GM20000 (cell line): Measurements from ENCODE around the gene OR52L1.

ENCODE experiments used
- DNase-seq: peaks from one replicate; pipeline ENCODE4 v3.0.0; 2012; ENCODE audit warnings: low spot score
- TF ChIP-seq, protein P1 (sequence below): IDR thresholded peaks from 2 replicates; pipeline ENCODE4 v1.5.1; 2012; ENCODE audit warnings: mild to moderate bottlenecking, control low read depth; ENCODE audit errors: extremely low read depth, missing control alignments

Gene OR52L1

DNA sequence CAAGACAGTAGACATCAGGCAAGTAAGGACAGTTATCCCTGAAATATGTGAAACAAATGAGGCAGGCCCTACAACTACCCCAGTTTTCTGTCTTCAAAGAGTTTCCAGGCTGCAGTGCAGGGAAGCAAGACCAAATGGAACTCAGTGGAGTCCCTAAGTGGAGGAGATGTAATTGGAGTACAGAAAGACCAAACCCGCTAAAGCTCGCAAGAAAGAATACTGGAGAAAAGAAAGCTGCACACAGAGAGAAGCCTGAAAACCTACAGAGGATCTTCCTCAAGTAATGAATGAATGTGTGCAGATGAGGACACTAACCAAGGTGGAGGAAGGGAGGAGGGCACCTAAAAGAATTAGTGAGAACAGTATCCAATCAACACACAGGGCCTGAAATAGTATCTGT lies 46.0 kb downstream of the OR52L1 start:
- TF ChIP-seq, protein P1, sequence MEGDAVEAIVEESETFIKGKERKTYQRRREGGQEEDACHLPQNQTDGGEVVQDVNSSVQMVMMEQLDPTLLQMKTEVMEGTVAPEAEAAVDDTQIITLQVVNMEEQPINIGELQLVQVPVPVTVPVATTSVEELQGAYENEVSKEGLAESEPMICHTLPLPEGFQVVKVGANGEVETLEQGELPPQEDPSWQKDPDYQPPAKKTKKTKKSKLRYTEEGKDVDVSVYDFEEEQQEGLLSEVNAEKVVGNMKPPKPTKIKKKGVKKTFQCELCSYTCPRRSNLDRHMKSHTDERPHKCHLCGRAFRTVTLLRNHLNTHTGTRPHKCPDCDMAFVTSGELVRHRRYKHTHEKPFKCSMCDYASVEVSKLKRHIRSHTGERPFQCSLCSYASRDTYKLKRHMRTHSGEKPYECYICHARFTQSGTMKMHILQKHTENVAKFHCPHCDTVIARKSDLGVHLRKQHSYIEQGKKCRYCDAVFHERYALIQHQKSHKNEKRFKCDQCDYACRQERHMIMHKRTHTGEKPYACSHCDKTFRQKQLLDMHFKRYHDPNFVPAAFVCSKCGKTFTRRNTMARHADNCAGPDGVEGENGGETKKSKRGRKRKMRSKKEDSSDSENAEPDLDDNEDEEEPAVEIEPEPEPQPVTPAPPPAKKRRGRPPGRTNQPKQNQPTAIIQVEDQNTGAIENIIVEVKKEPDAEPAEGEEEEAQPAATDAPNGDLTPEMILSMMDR = no peak
- no peak for DNase-seq

DNA sequence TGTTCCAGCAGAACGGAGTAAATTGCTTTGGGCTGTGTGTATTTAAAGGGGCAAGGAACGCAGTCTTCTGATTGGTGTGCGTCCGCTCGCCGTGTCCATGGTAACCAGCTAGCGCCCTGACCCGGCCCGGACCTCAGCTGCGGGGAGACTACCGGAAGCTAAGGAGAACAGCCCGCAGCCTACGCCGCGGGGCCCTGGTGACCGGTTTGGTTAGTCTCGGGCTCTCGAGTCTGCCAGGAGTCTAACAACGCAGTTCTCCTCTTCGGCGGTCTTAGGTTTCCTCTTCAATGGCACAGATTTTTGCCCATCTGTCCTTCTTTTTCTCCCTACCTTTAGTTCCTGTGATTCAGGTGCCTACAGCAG lies 48.2 kb downstream of the OR52L1 start:
- TF ChIP-seq, protein P1 = no peak
- no peak for DNase-seq

DNA sequence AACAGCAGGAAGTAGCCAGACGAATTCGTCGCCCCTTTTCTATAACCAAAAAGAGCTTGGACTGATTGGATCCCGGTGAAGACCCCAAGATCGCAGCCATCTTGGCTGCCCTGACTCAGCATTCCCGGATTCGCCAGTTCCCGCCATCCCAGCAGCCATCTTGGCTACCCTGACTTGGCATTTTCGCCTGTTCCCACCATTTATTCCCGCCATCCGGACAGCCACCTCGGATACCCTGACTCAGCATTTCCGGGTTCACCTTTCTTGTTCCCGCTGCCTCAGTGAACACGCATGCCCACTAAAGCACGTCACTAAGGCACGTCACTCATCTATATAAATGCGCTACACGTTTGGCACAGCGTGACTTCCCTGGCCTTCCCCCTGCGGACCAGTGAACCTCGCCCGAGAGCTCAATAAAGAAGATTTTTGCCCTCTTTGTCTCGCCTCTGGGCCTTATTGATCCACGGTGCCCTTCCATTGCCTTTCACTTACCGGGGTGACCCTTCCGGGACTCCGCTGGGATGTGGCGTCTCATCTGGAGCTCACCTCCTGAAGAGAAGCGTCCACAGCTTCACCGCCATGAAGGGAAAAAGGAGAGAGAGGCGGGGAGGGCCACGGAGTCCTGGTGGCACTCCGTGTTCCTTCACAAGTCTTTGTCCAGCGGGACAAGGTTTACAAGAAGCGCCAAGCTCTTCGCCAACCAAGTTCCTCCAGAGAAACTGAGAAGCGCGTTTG lies 48.8 kb downstream of the OR52L1 start:
- TF ChIP-seq, protein P1 = no peak
- no peak for DNase-seq
